GDM1 (cell line): ENCODE data around the gene PATL1.
"Not testable (repeated sequence)": the region's sequence is repeated elsewhere in the genome, so short reads cannot be mapped to it uniquely, and the experiment has no call there.

ENCODE experiments used
- DNase-seq: peaks from one replicate; lab custom pipeline; 2025; lab: John Stamatoyannopoulos, UW

PATL1 gene

DNA sequence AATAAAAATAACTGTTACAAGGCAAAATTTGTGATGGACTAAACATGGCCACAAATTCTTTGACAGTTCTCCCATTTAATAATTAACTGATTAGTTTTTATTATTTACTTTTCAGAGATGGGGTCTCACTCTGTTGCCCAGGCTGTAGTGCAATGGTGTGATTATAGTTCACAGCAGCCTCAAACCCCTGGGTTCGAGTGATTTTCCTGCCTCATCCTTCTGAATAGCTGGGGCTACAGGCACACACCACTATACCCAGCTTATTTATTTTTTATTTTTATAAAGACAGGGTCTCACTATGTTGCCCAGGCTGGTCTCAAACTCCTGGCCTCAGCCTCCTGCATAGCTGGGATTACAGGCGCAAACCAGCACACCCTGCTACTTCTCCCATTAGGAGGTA lies 4.5 kb upstream of the PATL1 start:
- DNase-seq = no peak

DNA sequence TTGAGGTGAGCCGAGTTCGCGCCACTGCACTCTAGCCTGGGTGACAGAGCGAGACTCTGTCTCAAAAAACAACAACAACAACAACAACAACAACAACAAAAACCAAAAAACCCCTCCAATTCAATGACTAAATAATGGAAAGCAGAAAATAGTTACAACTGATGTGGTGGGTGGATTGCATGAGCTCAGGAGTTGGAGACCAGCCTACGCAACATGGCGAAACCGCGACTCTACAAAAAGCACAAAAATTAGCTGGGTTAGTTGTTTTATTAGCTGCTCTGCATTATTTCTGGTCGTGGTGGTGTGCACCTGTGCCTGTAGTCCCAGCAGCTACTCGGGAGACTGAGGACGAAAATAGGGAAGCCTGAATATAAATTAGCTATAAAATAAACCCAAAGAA lies 2.6 kb upstream of the PATL1 start:
- no peak for DNase-seq

DNA sequence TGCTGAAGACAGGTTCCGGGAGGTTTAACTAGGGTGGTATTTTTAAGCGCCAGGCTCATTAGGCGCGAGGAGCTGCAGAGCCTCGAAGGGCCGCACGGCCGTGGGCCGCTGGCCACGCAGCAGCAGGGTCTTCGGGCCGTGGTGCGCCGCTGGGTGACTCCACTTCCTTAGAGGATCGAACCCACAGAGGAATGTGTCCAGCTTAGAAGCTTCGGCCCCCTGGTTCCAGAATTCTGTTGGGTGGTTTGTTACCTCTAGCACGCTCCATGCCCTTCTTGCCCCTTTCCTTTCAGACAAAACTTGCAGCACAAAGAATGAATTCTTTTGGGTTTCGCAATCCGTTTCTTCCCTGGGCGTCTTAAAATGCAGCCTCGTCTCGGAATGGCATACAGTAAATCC lies 773 bp upstream of the PATL1 start:
- DNase-seq = no peak

DNA sequence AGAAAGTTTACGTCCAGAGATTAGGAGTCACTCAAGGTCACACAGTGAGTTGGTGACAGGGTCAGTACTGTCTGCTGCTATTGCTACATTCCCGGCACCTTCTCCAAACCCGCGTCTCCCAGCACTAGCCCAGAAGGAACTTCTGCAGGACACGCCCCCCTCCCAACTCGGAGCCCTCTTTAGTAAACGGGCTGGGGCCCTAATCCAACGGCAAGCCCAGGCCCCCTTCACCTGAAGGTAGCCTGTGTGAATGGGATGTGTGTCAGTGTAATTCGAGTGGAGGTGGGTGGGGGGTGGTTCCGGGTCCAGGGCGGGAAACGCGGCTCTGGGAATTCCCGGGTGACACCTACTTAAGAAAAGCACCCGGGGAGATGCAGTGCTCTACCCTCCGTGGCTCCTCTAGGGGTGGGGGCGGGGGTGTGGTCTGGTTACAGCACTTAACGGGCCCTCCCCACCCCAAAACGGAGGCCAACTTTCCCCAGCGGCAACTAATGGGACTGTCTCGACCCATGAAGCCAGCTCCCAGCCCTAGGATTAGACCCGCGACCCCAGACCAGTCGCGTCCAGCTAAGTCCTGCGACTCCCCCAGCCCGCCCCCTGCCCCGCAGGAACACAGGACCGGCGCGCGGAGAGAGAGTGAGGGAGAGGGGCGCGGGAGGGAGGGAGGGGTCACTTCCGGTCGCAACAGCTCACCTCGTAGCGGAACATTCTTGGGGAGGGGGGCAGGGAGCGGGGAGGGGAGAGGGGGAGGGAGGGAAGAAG lies 468 bp downstream of the PATL1 start:
- DNase-seq = no peak

DNA sequence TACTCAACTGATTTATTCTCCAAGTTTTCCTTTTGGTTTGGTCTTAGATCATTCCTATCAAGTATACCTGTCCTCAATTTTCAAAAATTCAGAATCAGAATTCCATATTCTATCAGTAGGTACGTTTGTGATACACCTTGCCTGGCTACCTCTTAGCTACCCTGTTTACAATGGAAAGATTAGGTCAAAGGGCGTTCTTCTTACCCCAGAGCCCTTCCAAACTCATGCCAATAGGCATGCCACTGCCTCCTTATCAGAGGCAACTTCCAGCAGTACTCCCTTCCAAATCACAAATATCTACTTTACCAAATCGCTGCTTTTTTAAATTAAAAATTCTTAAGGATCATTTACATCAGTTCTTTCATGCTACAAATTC lies 1.0 kb downstream of the PATL1 start:
- DNase-seq = no peak

DNA sequence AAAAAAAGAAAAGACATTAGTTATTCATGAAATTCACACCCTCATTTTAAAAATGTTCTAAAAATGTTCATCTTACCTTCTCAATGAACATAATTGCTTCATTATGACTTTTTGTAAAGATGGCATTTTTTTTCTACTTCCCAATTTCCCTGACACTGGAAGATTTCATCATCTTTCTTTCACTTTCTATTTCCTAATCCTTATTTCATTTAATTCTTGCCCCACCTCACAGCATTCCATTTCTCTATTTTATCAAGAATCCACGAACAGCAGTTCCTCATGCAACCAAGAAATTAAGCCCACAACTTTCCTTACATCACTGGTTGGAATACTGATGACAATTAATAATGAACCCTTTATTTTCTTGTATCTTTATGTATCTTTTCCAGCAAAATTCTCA lies 1.9 kb downstream of the PATL1 start:
- no peak for DNase-seq

DNA sequence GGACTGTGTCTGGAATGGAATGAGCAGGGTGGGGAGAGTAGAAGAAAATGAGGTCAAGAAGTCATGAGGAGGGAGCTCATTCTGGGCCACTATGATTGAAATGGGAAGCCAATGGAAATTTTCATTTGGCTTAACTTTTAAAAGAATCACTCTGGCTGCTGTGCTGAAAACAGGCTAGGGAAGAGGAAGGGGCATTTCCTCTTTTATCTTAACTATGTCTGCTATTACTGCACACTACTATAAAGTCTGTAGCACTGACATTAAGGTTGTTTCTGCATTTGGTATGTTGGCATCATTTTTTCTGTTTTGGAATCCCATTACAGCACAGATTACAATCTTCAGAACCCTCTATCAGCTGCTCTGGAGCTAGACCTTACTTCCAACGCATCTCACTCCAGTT lies 8.2 kb downstream of the PATL1 start:
- DNase-seq = no peak

DNA sequence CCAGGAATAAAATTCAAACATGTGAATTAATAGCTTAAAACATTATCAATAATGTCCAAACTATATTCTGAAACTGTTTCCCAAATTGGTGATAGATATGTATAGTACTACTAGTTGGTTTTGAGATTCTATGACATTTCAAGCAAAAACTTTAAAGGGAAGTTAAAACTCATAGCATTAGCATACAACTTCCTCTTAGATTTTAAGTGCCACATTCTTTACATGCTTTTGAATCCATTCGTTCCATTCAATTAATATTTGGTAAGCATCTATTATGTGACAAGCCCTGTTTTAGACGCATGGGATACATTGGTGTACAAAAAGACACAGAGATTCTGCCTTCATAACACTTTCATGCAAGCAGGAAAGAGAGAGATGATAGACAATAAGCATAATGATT lies 8.9 kb downstream of the PATL1 start:
- DNase-seq = no peak

DNA sequence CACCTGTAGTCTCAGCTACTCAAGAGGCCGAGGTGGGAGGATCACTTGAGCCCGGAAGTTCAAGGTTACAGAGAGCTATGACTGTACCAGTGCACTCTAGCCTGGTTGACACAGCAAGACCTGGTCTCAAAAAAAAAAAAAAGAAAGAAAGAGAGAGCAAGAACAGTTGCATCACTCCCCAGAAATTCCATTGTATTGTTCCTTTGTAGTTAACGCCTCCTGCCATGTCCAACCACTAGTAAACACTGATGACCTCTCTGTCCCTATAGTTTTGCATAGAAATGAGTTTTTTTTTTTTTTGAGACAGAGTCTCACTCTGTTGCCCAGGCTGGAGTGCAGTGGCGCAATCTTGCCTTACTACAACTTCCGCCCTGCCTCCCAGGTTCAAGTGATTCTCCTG lies 10.8 kb downstream of the PATL1 start:
- no peak for DNase-seq

DNA sequence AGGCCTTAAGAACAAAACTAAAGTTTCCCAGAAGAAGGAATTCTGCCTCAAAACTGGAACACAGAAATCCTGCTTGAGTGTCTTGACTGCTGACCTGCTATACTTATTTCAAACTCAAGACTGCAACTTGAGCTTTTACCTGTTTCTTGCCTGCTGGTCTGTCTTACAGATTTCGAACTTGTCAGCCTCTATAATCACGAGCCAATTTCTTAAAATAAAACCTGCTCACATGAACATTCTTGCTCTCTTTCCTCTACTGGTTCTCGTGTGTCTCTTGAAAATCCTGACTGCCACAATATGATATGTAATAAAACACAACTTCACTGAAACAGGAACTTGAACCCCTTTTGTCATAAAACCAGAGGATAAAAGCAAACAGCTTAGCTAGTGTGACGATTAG lies 13.9 kb downstream of the PATL1 start:
- DNase-seq = no peak

DNA sequence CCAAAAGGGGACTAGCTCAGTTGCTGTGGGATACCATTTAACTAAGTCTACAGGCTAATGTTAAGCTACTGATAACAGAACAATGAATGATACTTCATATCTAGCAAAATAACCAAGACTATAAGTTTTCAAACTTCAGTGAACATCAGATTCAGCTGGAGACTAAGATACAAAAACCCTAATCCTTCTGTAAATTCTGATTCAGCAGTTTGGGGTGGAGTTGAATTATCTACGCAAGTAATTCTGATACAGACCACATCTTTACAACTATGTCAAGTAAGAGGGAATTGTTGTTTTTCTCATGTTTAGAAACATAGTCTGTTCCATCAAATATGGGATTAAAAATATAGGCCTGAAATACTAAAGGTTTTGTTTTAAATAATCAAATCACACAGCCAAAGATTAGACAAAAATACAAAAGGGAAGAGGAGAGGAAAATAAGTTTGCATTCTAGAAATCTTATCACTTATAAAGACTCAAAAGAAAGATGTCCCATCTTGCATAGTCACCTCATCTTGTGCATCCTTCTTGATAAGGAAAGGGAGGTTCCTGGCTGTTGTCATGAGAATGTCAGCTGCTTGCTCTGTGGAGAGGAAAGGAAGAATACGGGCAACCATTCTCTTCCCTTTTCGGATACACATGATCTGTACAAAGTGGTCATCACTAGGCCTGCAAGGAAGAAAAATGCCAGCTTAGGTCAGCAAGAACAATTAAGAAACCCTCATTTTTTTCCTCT lies 21.4 kb downstream of the PATL1 start:
- DNase-seq = no peak

DNA sequence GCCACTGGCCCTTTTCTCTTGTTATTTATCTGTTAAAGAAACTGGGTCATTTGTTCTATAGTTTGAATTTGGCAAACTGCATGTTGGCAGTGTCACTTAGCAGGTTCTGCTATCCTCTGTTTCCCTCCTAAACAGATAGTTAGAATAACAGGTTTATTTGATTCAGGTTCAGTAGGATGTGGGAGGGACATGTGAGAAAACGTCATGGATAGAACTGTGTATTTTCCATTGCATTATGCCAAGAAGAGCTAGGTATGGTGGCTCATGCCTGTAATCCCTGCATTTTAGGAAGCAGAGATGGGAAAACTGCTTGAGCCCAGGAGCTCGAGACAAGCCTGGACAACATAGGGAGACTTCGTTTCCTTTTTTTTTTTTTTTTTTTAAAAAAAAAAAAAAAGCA lies 24.3 kb downstream of the PATL1 start:
- no peak for DNase-seq

DNA sequence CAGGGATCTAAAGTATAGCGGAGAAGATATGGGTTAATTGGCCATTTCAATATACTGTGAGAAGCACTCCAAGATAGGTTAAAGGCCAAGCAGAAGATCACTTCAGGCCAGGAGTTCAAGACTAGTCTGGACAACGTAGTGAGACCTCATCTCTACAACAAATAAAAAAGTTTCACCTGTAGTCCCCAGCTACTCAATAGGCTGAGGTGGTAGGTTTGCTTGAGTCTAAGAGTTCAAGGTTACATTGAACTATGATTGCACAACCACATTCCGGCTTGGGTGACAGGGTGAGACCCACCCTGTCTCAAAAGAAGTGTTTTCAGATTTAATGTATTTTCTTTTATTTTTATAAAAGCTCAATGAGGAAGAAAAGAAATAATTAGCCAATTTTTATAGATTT lies 25.4 kb downstream of the PATL1 start:
- no peak for DNase-seq

DNA sequence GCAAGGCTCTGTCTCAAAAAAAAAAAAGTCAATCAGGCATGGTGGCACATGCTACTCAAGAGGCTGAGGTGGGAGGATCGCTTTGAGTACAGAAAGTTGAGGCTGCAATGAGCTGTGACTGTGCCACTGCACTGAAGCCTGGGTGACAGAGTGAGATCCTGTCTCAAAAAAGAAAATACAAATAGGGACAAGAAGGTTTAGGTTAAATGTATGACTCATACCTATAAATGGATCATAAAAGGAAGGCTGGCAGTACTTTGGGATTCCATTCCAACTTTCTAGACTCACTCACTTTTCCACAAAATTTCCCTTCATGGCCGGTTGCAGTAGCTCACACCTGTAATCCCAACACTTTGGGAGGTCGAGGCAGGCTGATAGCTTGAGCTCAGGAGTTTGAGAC lies 27.7 kb downstream of the PATL1 start:
- no peak for DNase-seq

DNA sequence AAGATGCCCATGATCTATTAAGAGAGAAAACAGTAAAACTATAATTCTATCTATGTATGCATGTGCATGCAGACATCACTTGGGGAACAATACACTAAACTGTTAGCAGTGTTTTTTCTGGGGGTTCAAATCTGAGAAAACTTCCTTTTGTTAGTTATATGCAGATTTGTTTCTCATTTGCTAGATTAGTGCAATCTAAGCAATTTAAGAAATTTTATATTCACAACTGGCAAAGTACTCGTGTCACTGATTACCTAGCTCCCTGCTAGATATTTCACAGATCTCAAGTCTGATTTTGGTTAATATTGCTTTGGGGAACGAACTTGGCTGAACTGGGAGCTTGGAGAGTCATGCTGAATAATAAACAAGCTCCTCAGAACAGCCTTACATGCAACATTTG lies 38.3 kb downstream of the PATL1 start:
- DNase-seq = no peak

DNA sequence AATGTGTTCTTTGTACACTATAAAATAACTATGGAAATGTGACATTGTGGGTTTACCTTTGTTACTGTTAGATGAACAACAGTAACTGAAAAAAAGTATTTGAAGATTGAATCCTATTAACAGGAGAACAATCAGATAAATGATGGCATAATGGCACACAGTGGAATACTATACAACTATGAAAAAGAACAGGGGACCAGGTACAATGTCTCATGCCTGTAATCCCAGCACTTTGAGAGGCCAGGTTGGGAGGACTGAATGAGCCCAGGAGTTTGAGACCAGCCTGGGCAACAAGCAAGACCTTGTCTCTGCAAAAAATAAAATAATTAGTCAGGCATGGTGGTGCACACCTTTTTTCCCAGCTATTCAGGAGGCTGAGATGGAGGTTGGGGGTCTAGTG lies 38.8 kb downstream of the PATL1 start:
- DNase-seq = no peak

DNA sequence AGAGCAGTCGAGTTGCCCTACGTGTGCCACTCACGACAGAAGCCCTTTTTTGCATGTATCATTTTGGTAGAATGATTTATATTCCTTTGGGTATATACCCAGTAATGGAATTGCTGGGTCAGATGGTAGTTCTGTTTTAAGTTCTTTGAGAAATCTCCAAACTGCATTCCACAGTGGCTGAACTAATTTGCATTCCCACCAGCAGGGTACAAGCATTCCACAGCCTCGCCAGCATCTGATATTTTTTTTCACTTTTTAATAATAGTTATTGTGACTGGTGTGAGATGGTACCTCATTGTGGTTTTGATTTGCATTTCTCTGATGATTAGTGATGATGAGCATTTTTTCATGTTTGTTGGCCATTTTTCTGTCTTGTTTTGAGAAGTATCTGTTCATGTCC lies 41.9 kb downstream of the PATL1 start:
- DNase-seq = not testable (repeated sequence)

DNA sequence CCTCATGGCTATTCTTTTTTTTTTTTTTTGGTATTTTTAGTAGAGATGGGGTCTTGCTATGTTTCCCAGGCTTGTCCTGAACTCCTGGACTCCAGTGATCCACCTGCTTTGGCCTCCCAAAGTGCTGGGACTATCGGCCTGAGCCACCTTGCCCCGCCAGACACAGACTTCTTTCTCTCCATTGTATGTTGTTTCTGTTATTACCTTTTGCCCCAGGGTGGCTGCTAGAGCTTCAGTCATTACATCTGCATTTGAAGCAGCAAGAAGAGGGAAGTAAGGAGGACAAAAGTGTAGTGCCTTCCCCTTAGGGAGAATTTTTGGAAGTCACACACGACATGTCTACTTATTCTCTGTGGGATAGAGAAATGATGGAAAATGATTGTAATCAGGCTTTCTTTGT lies 43.1 kb downstream of the PATL1 start:
- no peak for DNase-seq

DNA sequence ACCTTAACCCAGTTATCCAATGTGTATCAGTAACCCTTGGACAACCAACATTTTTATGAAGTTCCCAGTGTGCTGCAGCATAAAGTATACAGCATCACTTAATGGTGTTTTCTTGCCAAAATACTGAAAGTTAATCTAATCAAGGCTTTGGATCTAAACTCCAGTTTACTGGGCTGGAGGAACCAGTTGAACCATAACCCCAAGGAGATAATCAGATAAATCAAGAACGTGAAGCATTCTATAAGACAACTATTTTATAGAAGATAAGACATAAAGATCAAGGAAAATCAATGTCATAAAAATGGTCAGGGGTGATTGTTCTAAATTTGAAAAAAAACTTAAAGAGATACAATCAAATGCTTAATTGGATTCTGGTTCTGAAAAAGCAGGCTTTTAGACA lies 51.0 kb downstream of the PATL1 start:
- no peak for DNase-seq

DNA sequence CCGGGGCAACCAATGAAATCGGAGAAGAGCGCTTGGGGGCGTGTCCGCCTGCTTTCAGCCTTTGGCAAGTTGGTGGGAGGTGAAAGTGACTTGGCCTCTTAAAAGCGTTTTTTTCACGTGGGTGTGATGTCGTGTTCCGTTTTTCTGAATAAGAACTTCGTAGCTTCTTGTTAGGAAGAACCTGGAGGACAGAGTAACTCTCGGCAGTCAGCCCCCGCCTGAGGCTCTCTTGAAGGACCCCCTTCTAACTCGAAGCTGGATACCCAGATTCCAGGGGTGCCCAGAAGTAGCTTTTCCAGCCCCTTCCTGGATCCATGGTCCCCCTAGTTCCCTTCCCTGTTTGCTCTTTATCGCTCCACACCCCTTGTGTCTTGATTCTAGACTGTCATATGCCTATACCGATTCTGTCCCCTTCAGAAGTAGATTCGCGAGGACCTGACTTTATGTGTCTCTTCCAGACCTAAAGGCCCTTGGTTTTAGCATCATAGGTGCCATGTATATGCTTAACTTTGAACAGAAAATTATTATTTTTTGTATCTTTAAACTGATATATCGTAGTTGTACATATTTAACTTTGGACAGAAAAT lies 52.3 kb downstream of the PATL1 start:
- DNase-seq = no peak

DNA sequence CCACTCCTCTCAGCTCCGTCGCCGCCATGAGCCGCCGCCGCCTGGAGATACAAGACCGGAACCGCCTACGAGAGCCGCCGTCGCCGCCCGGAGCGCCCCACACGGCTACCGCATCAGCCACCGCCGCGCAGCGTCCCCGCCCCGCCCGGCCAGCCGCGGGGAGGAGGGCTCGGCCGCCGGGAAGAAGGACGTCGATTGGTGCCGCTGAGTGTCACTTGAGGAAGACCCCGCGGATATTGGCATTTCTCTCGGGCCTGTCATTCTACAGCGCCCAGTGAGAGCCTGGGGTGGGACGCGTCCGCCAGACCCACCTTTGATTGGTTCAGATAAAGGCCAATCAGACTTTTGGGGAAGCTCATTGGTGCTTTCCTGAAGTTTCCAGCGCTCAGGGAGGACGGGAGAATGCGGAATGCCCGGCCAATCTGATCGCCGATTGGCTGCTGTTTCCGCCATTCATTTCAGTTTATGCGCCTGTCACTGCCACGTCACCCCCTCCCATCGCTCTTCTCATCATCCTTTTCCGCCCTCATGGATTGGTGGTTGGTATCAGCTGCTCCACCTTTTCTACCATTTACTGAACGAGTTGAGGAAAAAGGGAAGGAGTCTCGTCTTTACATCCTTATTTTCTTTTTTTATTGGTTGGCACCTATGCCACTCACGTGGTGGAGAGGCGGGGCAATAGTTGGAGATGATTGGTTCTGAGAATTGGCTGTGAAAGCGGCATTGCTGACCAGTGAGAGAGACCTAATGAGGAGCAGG lies 53.0 kb downstream of the PATL1 start, which contains the start of gene OSBP:
Gene OSBP, minus strand, starts transcription at position 138 of the 759 bp plus-strand sequence. Its CDS starts 110 bp downstream, at position 28.
- peak; percentile 100 for DNase-seq

DNA sequence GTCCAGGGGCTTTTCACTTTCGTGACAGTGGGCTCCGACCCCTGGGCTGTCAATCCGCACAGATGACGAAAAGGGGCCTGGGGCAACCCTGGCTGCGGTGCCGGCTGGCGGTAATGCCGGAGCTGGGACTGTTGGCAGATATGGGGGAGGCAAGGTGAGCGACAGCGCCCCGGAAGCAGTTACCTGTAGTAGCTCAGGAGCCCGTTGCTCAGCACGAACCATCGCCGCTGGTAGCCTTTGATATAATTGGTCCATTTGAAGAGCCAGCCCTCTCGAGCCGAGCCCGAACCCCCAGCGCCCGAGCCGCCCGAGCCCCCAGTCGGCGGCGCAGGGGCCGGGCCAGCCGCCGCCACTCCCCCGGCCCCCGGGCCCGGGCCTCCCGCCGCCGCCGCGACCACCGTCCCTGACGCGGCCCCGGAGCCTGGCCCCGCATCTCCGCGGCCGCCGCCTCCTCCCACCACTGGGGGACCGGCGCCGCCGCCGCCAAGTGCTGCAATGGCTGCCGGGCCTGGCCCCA lies 53.7 kb downstream of the PATL1 start:
- DNase-seq = no peak
